ENCODE measurements around the gene CISTR. TPM values are rescaled to one million over a fixed set of nuclear protein-coding genes. Genes with fewer than 3 reads are reported as not detected.
A peak's percentile ranks its signal among the peaks of the same experiment; 100 is the strongest.

Gene CISTR
- total and polyA plus RNA-seq, 2 experiments from 2014 or later, result not detected

GRCh38 chr12:53795927-53796326 lies 44.1 kb upstream of the CISTR start (continued):
- TF ChIP-seq EZH2phosphoT487 (IDR thresholded peaks at IDR 0.05; ENCODE audit: unreplicated experiment), result no peak
- TF ChIP-seq, protein P1, sequence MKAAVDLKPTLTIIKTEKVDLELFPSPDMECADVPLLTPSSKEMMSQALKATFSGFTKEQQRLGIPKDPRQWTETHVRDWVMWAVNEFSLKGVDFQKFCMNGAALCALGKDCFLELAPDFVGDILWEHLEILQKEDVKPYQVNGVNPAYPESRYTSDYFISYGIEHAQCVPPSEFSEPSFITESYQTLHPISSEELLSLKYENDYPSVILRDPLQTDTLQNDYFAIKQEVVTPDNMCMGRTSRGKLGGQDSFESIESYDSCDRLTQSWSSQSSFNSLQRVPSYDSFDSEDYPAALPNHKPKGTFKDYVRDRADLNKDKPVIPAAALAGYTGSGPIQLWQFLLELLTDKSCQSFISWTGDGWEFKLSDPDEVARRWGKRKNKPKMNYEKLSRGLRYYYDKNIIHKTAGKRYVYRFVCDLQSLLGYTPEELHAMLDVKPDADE (IDR thresholded peaks at IDR 0.05), result no peak
- TF ChIP-seq NANOG (IDR thresholded peaks at IDR 0.05; ENCODE audit: borderline replicate concordance), result no peak
- no peak for TF ChIP-seq STAT1 (IDR thresholded peaks at IDR 0.05; ENCODE audit: unreplicated experiment)
- TF ChIP-seq CTCF (conservative IDR thresholded peaks at IDR 0.05; ENCODE audit: low read depth in 2 of 2), result no peak
- no peak for TF ChIP-seq EZH2 (IDR thresholded peaks at IDR 0.05; ENCODE audit: low read depth, unreplicated experiment)

DNA sequence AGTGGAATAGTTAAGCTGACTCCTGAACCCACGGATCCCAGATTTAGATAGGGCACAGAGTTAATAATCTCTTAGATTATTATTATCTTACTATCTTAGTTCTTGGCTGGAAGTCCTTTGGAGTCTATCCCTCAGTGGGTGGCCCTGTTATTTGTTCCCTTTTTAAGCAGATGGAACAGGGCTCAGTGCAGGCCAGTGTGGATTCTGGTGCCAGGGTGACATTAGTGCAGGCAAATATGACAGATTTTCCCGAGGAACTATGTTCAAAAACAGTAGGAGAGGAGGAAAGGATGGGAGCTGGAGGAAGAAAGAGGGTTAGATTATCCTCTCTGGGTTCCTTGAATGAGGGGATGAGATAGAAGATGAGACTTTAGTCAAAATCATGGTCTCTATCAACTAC lies 41.4 kb upstream of the CISTR start:
- TF ChIP-seq NANOG (IDR thresholded peaks at IDR 0.05; ENCODE audit: borderline replicate concordance) (no peak), JUNB (IDR thresholded peaks at IDR 0.05; ENCODE audit: unreplicated experiment) (no peak), POLR2AphosphoS5 (IDR thresholded peaks at IDR 0.05; ENCODE audit: low read depth) (no peak), ZNF331 (CRISPR knock-in tag; IDR thresholded peaks at IDR 0.05; ENCODE audit: low read depth) (no peak), EZH2 (IDR thresholded peaks at IDR 0.05; ENCODE audit: low read depth, unreplicated experiment) (no peak)
- TF ChIP-seq, protein P1 (IDR thresholded peaks at IDR 0.05), result no peak
- Histone ChIP-seq H3K4me3 (no peak overlapping the region), H2AFZ (no peak overlapping the region), H3K4me2 (no peak overlapping the region), H3K27ac (ENCODE audit: low read depth) (no peak overlapping the region), H3K9me2 (ENCODE audit: insufficient read depth) (no peaks in the 10 kb centered on the region), H3K36me3 (ENCODE audit: insufficient read depth) (no peaks in the 10 kb centered on the region), H3F3A (replicated peaks; ENCODE audit: low read depth) (no peaks in the 10 kb centered on the region), H4K20me1 (replicated peaks; ENCODE audit: insufficient read depth) (no peaks in the 10 kb centered on the region), H3K4me1 (ENCODE audit: insufficient read depth) (no peaks in the 10 kb centered on the region), H3K79me2 (replicated peaks; ENCODE audit: insufficient read depth) (no peaks in the 10 kb centered on the region), H3K27me3 (ENCODE audit: insufficient read depth) (peaks cover 51% of the 10 kb centered on the region)
- DNase-seq (ENCODE audit: low spot score) (no peak), ATAC-seq (no peak)
- Mint-ChIP-seq H3K27me3 (ENCODE audit: insufficient read depth, low read depth, poor library complexity) (no peaks in the 10 kb centered on the region), H3K27ac (no peak overlapping the region), H3K4me1 (peaks cover 13% of the 10 kb centered on the region), H3K9me3 (no peaks in the 10 kb centered on the region), H3K4me3 (no peak overlapping the region), H3K36me3 (ENCODE audit: low read depth) (no peaks in the 10 kb centered on the region)

DNA sequence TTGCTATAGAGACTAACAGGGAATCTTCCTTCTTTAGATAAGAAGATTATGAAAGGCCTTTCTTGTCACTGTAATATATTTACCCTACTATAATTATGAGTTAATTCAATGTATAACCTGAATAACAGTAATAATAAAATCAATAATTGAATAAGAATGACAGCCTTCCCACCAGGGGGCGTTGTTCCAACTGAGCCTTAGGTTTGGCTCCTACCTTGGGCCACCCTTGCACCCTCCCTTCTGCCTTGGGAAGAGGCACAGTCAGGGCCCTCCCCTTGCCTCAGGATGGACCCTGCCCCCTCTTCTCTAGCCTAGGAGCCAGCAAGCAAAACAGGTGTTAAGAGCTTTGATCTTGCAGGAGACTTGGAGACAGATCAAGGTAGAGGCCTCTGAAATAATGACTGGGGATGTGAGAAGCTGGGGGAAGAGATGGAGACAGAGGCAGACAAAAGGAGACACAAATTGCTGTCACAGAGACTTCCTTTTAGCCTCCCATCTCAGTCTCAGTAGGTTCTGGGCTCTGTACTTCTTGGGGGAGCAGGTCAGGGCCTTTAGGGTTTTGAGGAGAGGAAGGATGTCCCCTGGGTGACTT lies 40.1 kb upstream of the CISTR start:
- TF ChIP-seq CTCF (conservative IDR thresholded peaks at IDR 0.05; ENCODE audit: low read depth in 2 of 2) (peak; percentile 79 to 93), JUNB (IDR thresholded peaks at IDR 0.05; ENCODE audit: unreplicated experiment) (no peak)
- peak; percentile 80 for DNase-seq (ENCODE audit: low spot score)
- H3K36me3 ChIP-seq (ENCODE audit: insufficient read depth), result no peaks in the 10 kb centered on the region
- no peaks in the 10 kb centered on the region for H3K79me2 ChIP-seq (replicated peaks; ENCODE audit: insufficient read depth)
- Mint-ChIP-seq H3K36me3 (ENCODE audit: low read depth) (no peaks in the 10 kb centered on the region), H3K9me3 (no peaks in the 10 kb centered on the region), H3K27me3 (ENCODE audit: insufficient read depth, low read depth, poor library complexity) (no peaks in the 10 kb centered on the region), H3K4me1 (peaks cover 13% of the 10 kb centered on the region), H3K4me3 (no peak overlapping the region), H3K27ac (no peak overlapping the region)
- H3K9me2 ChIP-seq (ENCODE audit: insufficient read depth), result no peaks in the 10 kb centered on the region
- no peaks in the 10 kb centered on the region for H3F3A ChIP-seq (replicated peaks; ENCODE audit: low read depth)
- no peak overlapping the region for H3K4me2 ChIP-seq
- no peak overlapping the region for H2AFZ ChIP-seq
- no peaks in the 10 kb centered on the region for H4K20me1 ChIP-seq (replicated peaks; ENCODE audit: insufficient read depth)
- H3K4me1 ChIP-seq (ENCODE audit: insufficient read depth), result no peaks in the 10 kb centered on the region
- H3K27ac ChIP-seq (ENCODE audit: low read depth), result no peak overlapping the region
- H3K4me3 ChIP-seq, result no peak overlapping the region
- ATAC-seq, result peak; percentile 96
- peaks cover 44% of the 10 kb centered on the region for H3K27me3 ChIP-seq (ENCODE audit: insufficient read depth)

All from GM23338 (cell line).